ENCODE data around the gene SLC38A10. TPM values are rescaled to one million over a fixed set of nuclear protein-coding genes. Genes with fewer than 3 reads are reported as not detected.
A peak's percentile ranks its signal among the peaks of the same experiment; 100 is the strongest.

SLC38A10 gene
- total RNA-seq, 1 experiment from 2014 or later = 43.8 TPM

GRCh38 chr17:81341516-81342268, 46.6 kb upstream of the SLC38A10 start:
- DNase-seq = peak; percentile 48
- Mint-ChIP-seq H3K27ac (no peak overlapping the region), H3K27me3 (ENCODE audit: low read depth) (peaks cover 70% of the 10 kb centered on the region), H3K4me3 (peak overlapping the region; percentile 57 to 82; a peak in 4 of 5 replicates), H3K9me3 (no peaks in the 10 kb centered on the region), H3K4me1 (peaks cover 28 to 49% of the 10 kb centered on the region in 2 experiments), H3K36me3 (ENCODE audit: insufficient read depth in 1 of 3, low read depth in 3 of 3) (no peaks in the 10 kb centered on the region)
- no peak overlapping the region for H3K27ac ChIP-seq (ENCODE audit: insufficient read length, low read depth, low read length)
- H3K56ac ChIP-seq (ENCODE audit: insufficient read length, low read depth, low read length) = no peak overlapping the region
- H2BK12ac ChIP-seq (ENCODE audit: insufficient read length, low read depth, low read length) = no peak overlapping the region
- peak overlapping the region; percentile 49 for H3K4me2 ChIP-seq (ENCODE audit: insufficient read depth, insufficient read length, low read length)
- no peak overlapping the region for H2BK5ac ChIP-seq (ENCODE audit: insufficient read length, low read length)
- H3K23me2 ChIP-seq (ENCODE audit: insufficient read length, low read depth, low read length, poor library complexity, severe bottlenecking) = peaks cover 23% of the 10 kb centered on the region
- H3K4ac ChIP-seq (ENCODE audit: low read depth, low read length) = no peak overlapping the region
- H3K79me1 ChIP-seq (ENCODE audit: insufficient read depth, low read depth, low read length, poor library complexity, severe bottlenecking) = no peaks in the 10 kb centered on the region
- WGBS (ENCODE audit: extremely low coverage, insufficient read length, low lambda C conversion rate) = no CpG with 5 or more reads among the region's 83 CpGs
- no peak overlapping the region for H3T11ph ChIP-seq (ENCODE audit: low read length)
- no peaks in the 10 kb centered on the region; the same call in 1 of the 2 replicates for H3K4me1 ChIP-seq (ENCODE audit: insufficient read depth, low read length)
- H3K9me3 ChIP-seq (ENCODE audit: control insufficient read depth, low read depth, low read length) = no peaks in the 10 kb centered on the region
- no peak overlapping the region for H3K9ac ChIP-seq (ENCODE audit: extremely low read depth, insufficient read length, low read length)
- H2AK5ac ChIP-seq (ENCODE audit: insufficient read length, low read length) = no peak overlapping the region
- no peak overlapping the region for H2BK20ac ChIP-seq (ENCODE audit: low read depth, low read length, poor library complexity, severe bottlenecking)
- H3K18ac ChIP-seq (ENCODE audit: insufficient read length, low read depth, low read length) = no peak overlapping the region
- H2BK120ac ChIP-seq (ENCODE audit: low read depth, low read length, poor library complexity, severe bottlenecking) = no peak overlapping the region
- H4K8ac ChIP-seq (replicated peaks; ENCODE audit: insufficient read length, low read depth, low read length) = no peak overlapping the region
- no peak overlapping the region for H2AFZ ChIP-seq (ENCODE audit: low read length)
- TF ChIP-seq CTCF (conservative IDR thresholded peaks at IDR 0.05) = no peak
- H3K14ac ChIP-seq (ENCODE audit: insufficient read depth, low read length) = no peak overlapping the region
- H4K5ac ChIP-seq (ENCODE audit: insufficient read length, low read depth, low read length) = no peak overlapping the region
- no peak overlapping the region for H4K91ac ChIP-seq (ENCODE audit: insufficient read length, low read depth, low read length)
- no peak overlapping the region for H3K23ac ChIP-seq (ENCODE audit: insufficient read length, low read depth, low read length)
- H2BK15ac ChIP-seq (ENCODE audit: low read depth, low read length) = no peak overlapping the region
- H3K79me2 ChIP-seq (ENCODE audit: insufficient read depth, low read length) = no peaks in the 10 kb centered on the region
- no peaks in the 10 kb centered on the region for H4K20me1 ChIP-seq (ENCODE audit: control insufficient read depth, insufficient read depth, insufficient read length)
- H3K27me3 ChIP-seq (ENCODE audit: insufficient read depth, low read length) = peaks cover 33% of the 10 kb centered on the region

Data from H9 (cell line).